LNCaP clone FGC (cell line): ENCODE data around the gene CLDN1.

Experiments used
- DNase-seq: peaks from one replicate; pipeline ENCODE4 v3.0.0-alpha.2; 2011; ENCODE audit warnings: low read depth
- H3K4me3 ChIP-seq: 2 replicates; pipeline ENCODE4 v1.5.1; 2011; ENCODE audit warnings: mild to moderate bottlenecking, low read depth, low read length, control low read depth
- TF ChIP-seq, protein P1 (sequence below): IDR thresholded peaks from 2 replicates; pipeline ENCODE4 v1.5.1; 2012; ENCODE audit warnings: mild to moderate bottlenecking; ENCODE audit not compliant: control insufficient read depth, insufficient read depth; ENCODE audit errors: extremely low read depth

CLDN1 gene

GRCh38 chr3:190302212-190302867 lies 19.9 kb downstream of the CLDN1 start:
- TF ChIP-seq, protein P1, sequence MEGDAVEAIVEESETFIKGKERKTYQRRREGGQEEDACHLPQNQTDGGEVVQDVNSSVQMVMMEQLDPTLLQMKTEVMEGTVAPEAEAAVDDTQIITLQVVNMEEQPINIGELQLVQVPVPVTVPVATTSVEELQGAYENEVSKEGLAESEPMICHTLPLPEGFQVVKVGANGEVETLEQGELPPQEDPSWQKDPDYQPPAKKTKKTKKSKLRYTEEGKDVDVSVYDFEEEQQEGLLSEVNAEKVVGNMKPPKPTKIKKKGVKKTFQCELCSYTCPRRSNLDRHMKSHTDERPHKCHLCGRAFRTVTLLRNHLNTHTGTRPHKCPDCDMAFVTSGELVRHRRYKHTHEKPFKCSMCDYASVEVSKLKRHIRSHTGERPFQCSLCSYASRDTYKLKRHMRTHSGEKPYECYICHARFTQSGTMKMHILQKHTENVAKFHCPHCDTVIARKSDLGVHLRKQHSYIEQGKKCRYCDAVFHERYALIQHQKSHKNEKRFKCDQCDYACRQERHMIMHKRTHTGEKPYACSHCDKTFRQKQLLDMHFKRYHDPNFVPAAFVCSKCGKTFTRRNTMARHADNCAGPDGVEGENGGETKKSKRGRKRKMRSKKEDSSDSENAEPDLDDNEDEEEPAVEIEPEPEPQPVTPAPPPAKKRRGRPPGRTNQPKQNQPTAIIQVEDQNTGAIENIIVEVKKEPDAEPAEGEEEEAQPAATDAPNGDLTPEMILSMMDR, result no peak
- H3K4me3 ChIP-seq, result no peak overlapping the region
- no peak for DNase-seq

GRCh38 chr3:190301591-190301990 lies 20.7 kb downstream of the CLDN1 start:
- no peak for DNase-seq
- no peak overlapping the region for H3K4me3 ChIP-seq
- TF ChIP-seq, protein P1, result no peak

GRCh38 chr3:190299969-190300368 lies 22.3 kb downstream of the CLDN1 start:
- H3K4me3 ChIP-seq, result no peak overlapping the region
- no peak for DNase-seq
- TF ChIP-seq, protein P1, result no peak

GRCh38 chr3:190294030-190294429 lies 28.2 kb downstream of the CLDN1 start:
- TF ChIP-seq, protein P1, result no peak
- no peak overlapping the region for H3K4me3 ChIP-seq
- DNase-seq, result no peak

- TF ChIP-seq, protein P1, result no peak
- no peak for DNase-seq
- no peak overlapping the region for H3K4me3 ChIP-seq
Observed at GRCh38 chr3:190293621-190294020, 28.6 kb downstream of the CLDN1 start.

DNA sequence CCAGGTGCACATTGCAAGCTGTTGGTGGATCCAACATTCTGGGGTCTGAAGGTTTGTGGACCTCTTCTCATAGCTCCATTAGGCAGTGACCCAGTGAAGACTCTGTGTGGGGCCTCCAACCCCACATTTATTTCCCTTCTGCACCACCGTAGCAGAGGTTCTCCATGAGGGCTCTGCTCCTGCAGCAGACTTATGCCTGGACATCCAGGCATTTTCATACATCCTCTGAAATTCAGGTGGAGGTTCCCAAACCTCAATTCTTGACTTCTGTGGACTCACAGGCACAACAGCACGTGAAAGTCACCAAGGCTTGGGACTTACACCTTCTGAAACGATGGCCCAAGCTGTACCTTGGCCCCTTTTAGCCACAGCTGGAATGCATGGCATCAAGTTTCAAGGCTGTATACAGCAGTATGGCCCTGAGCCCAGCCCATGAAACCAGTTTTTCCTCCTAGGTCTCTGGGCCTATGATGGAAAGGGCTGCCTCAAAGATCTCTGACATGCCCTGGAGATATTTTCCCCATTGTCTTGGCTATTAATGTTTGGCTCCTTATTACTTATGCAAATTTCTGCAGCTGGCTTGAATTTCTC lies 30.2 kb downstream of the CLDN1 start:
- DNase-seq, result peak; percentile 2
- no peak overlapping the region for H3K4me3 ChIP-seq
- TF ChIP-seq, protein P1, result no peak

GRCh38 chr3:190289989-190290388 lies 32.3 kb downstream of the CLDN1 start:
- no peak for DNase-seq
- TF ChIP-seq, protein P1, result no peak
- H3K4me3 ChIP-seq, result no peak overlapping the region
